ENCODE results near the gene OR13F1. TPM values are rescaled to one million over a fixed set of nuclear protein-coding genes. Genes with fewer than 3 reads are reported as not detected.

Gene OR13F1, protein sequence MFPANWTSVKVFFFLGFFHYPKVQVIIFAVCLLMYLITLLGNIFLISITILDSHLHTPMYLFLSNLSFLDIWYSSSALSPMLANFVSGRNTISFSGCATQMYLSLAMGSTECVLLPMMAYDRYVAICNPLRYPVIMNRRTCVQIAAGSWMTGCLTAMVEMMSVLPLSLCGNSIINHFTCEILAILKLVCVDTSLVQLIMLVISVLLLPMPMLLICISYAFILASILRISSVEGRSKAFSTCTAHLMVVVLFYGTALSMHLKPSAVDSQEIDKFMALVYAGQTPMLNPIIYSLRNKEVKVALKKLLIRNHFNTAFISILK
- total RNA-seq (2022; extraction: Qiagen RNA extraction) = not detected in 5 replicates

DNA sequence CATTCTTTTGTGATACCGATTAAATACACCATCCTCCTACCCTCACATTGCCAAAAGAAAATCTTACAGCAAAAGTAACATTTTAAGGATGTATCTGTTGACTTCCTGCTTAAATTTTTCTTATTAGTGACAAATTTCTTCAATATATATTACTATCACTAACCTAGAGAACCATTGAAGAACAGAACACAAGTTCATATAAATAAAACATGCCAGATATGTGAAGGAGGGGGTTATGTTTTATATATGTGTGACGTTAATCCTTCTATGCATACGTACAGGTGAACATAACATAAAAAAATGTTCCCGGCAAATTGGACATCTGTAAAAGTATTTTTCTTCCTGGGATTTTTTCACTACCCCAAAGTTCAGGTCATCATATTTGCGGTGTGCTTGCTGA, at the start of gene OR13F1:
Gene OR13F1 (plus strand): TSS at position 301 of the 400 bp plus-strand sequence. CDS start 0 bp downstream, at position 301.

DNA sequence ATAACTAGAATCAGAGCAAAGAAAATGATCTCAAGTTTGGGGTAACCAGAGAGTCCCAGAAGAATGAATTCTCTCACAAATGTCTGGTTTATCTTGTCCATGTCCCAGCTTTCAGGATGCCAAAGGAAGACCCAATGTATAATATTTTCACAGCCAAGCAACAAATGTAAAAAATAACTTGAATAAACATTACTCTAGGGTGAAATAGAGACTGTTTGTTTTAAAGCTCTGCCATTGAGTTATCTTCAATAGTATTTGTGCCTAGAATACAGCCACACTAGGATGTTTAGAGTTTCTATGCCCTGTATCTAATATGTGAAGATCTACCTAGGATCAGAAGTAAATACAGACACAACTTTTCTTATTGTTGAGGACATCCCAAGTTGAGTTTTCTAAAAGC, 23.0 kb downstream of the OR13F1 start, which contains the start of gene OR13C4:
Gene OR13C4 (minus strand): TSS at position 101 of the 400 bp plus-strand sequence. CDS start 0 bp downstream, at position 101.

DNA sequence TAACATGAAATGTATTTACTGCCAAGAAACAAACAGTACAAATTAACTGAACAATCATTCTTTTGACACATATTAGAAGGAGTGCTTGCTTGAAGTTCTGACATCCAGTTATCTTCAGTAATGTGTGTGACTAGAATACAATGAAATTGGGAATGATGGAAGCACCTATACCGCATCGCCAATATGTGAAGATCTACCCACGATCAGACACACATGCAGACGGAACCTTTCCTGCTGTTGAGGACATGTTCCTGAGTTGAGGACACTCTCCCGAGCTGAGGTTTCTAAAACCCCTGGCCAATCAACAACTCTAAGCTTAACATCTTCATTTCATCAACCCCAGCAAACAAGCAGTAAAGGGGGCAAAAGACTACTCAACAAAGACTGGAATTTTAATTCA, 32.7 kb downstream of the OR13F1 start, which contains the start of gene OR13C3:
Gene OR13C3 (minus strand): TSS at position 101 of the 400 bp plus-strand sequence. CDS start 133 bp downstream, outside the sequence.

Other genes with a start within 250 kb of the OR13F1 start
- gene OR13C4, start 22.9 kb downstream of the OR13F1 start, total RNA-seq (2022; extraction: Qiagen RNA extraction) = not detected in 5 replicates
- gene OR13C3, start 32.6 kb downstream of the OR13F1 start, total RNA-seq (2022; extraction: Qiagen RNA extraction) = not detected in 5 replicates
- gene OR13C8, start 64.9 kb downstream of the OR13F1 start, total RNA-seq (2022; extraction: Qiagen RNA extraction) = not detected in 5 replicates
- gene OR13C5, start 95.2 kb downstream of the OR13F1 start, total RNA-seq (2022; extraction: Qiagen RNA extraction) = not detected in 5 replicates
- not detected in 5 replicates for gene OR13C2, start 101.4 kb downstream of the OR13F1 start, total RNA-seq (2022; extraction: Qiagen RNA extraction)
- gene OR13C9, start 113.9 kb downstream of the OR13F1 start, total RNA-seq (2022; extraction: Qiagen RNA extraction) = not detected in 5 replicates
- not detected in 5 replicates for gene OR13D1, start 190.3 kb downstream of the OR13F1 start, total RNA-seq (2022; extraction: Qiagen RNA extraction)
- 11.3 to 15.5 TPM (median 13.9 TPM) in 5 replicates for gene NIPSNAP3A, start 243.4 kb downstream of the OR13F1 start, total RNA-seq (2022; extraction: Qiagen RNA extraction)